ENCODE results near the gene HEPACAM2.

The HEPACAM2 gene

GRCh38 chr7:93202594-93203250 is 23.5 kb downstream of the HEPACAM2 start:
- DNase-seq (ENCODE audit: low spot score), result no peak

- no peak for DNase-seq (ENCODE audit: low spot score)
These were observed 27.8 kb downstream of the HEPACAM2 start for GRCh38 chr7:93198472-93198871.

GRCh38 chr7:93196336-93196735 is 29.9 kb downstream of the HEPACAM2 start:
- no peak for DNase-seq (ENCODE audit: low spot score)

- DNase-seq (ENCODE audit: low spot score), result no peak
These were observed 31.9 kb downstream of the HEPACAM2 start for GRCh38 chr7:93194386-93194785.

GRCh38 chr7:93188870-93189634 is 37.2 kb downstream of the HEPACAM2 start:
- no peak for DNase-seq (ENCODE audit: low spot score)

- DNase-seq (ENCODE audit: low spot score), result no peak
These were observed 40.8 kb downstream of the HEPACAM2 start for GRCh38 chr7:93185303-93186027.

- no peak for DNase-seq (ENCODE audit: low spot score)
These were observed 47.1 kb downstream of the HEPACAM2 start for GRCh38 chr7:93179173-93179572.

- DNase-seq (ENCODE audit: low spot score), result no peak
These were observed 48.1 kb downstream of the HEPACAM2 start for GRCh38 chr7:93178213-93178612.

- DNase-seq (ENCODE audit: low spot score), result no peak
These were observed 49.2 kb downstream of the HEPACAM2 start for GRCh38 chr7:93176992-93177580.

- DNase-seq (ENCODE audit: low spot score), result no peak
These were observed 51.0 kb downstream of the HEPACAM2 start for GRCh38 chr7:93175219-93175618.

GRCh38 chr7:93172683-93173082 is 53.6 kb downstream of the HEPACAM2 start:
- no peak for DNase-seq (ENCODE audit: low spot score)

GRCh38 chr7:93171606-93172226 is 54.6 kb downstream of the HEPACAM2 start:
- no peak for DNase-seq (ENCODE audit: low spot score)

- no peak for DNase-seq (ENCODE audit: low spot score)
These were observed 60.8 kb downstream of the HEPACAM2 start for GRCh38 chr7:93165447-93165846.

- no peak for DNase-seq (ENCODE audit: low spot score)
These were observed 61.5 kb downstream of the HEPACAM2 start for GRCh38 chr7:93164766-93165165.

GRCh38 chr7:93161181-93161762 is 65.0 kb downstream of the HEPACAM2 start:
- DNase-seq (ENCODE audit: low spot score), result no peak

GRCh38 chr7:93160410-93160809 is 65.9 kb downstream of the HEPACAM2 start:
- DNase-seq (ENCODE audit: low spot score), result no peak

GRCh38 chr7:93159490-93159889 is 66.8 kb downstream of the HEPACAM2 start:
- no peak for DNase-seq (ENCODE audit: low spot score)

- no peak for DNase-seq (ENCODE audit: low spot score)
These were observed 69.4 kb downstream of the HEPACAM2 start for GRCh38 chr7:93156884-93157283.

- DNase-seq (ENCODE audit: low spot score), result no peak
These were observed 76.0 kb downstream of the HEPACAM2 start for GRCh38 chr7:93150200-93150835.

GRCh38 chr7:93148727-93149126 is 77.5 kb downstream of the HEPACAM2 start:
- DNase-seq (ENCODE audit: low spot score), result no peak

GRCh38 chr7:93148144-93148543 is 78.1 kb downstream of the HEPACAM2 start, which contains the start of gene SAMD9L:
TSS of gene SAMD9L (minus strand) at chr7:93148385. CDS start at chr7:93135971, 12,414 bp downstream.
- DNase-seq (ENCODE audit: low spot score), result peak; percentile 23
